GM11168 (cell line): ENCODE measurements around the gene FGFR2.

Experiments
- in situ Hi-C: fragments of 300-500 bp; cut with MboI; formaldehyde crosslinking; loops from one replicate; pipeline ENCODE4 v1.12.0; 2022; ENCODE audit warnings: low sequenced_read_pairs; ENCODE audit not compliant: unreplicated experiment

FGFR2 gene

GRCh38 chr10:121592155-121592890, 5.9 kb downstream of the FGFR2 start:
- in situ Hi-C loops: no loop called here

DNA sequence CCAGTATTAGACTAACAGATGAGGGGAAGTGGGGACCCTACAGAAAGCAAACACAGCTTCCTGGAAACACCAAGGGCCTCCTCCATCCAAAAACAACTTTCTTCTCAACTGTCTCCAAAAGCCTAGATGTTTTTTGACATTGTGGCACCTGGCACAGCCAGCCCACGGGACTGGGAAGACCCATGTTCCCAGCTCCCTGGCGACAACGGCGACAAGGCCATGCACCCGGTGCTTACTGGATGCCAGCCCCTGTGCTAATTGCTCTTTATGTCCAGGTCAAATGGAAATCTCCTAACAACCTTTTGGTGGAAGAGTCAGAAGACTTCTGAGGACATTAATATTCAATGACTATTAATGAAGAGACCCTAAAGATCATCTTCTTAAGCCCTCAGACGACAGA, 7.1 kb downstream of the FGFR2 start:
- in situ Hi-C loops: no loop called here

- in situ Hi-C loops: no loop called here
Measured at GRCh38 chr10:121590772-121591171, 7.5 kb downstream of the FGFR2 start.

DNA sequence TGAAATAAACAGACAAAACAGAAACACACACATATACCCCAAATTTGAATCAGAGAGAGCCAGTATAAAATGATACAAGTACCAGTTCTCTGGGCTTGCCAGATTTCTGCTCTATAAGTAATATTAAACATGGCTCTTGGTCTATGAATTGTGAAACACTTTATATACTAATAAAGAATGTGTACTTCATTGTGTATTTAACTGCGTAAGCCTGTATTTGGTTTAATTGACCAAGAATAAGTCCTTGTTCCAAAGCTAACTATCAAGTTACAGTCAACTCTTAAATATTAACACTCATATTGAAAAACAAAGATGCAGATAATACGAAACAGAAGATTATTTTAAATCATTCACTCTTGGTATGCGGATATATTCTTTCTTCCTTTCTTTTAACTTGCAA, 8.7 kb downstream of the FGFR2 start:
- in situ Hi-C loops: no loop called here

DNA sequence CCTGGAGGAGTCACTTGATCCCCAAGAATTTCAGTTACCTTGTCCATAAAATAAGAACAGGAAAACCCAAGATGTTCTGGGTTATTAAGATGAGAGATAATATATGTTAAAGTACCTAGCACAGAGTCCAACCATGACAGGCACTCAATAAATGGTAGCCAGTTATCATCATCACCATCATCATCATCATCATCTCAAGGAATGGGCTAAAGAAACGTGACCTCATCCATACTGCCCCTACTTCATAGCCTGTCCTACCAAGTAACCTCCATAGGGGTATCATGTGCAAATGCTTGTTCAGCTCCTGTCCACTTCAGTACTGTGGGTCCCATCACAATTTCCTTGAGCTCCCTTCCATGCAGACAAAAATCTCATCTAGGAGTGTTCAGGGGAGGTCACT, 14.4 kb downstream of the FGFR2 start:
- in situ Hi-C loops: no loop called here

DNA sequence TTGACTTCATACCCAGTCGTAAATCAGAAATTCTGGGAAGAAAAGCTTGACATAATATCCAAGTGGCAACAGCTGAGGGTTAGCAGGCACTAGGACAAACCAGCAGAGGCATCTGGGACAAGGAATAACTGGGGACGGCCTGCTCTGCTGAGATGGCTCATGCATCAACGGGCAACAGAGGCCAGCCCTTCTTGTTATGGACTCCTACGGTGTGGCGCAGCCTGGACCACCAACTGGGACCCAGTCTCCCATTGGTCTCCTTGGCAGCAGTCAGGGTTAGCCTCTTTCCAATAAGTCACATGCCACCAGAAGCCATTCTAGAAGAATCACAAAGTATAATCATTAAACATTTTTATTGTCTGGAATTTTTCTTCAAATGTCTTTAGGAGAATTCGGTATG, 15.0 kb downstream of the FGFR2 start:
- in situ Hi-C loops: no loop called here

GRCh38 chr10:121580276-121581116, 17.7 kb downstream of the FGFR2 start:
- in situ Hi-C loops: no loop called here

GRCh38 chr10:121579656-121580055, 18.6 kb downstream of the FGFR2 start:
- in situ Hi-C loops: no loop called here

GRCh38 chr10:121578965-121579364, 19.3 kb downstream of the FGFR2 start:
- in situ Hi-C loops: no loop called here

DNA sequence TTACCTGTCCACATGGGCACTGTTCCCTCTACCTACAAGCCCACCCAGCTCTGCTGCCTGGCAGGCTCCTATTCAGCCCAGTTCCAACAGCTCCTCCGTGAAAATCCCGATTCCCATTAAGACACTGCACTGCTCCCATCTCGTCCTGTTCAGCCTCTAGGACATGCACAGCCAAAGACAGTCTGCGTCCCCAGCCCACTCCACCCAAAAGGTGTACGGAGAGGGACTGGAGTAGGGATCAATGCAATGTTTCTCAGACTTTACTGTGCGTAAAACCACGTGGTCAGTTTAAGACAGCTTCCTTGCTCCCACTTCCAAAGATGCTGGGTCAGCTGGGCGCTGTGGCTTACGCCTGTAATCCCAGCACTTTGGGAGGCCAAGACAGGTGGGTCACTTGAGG, 19.9 kb downstream of the FGFR2 start:
- in situ Hi-C loops: no loop called here

GRCh38 chr10:121577568-121577967, 20.7 kb downstream of the FGFR2 start:
- in situ Hi-C loops: no loop called here

GRCh38 chr10:121576139-121576538, 22.1 kb downstream of the FGFR2 start:
- in situ Hi-C loops: no loop called here

DNA sequence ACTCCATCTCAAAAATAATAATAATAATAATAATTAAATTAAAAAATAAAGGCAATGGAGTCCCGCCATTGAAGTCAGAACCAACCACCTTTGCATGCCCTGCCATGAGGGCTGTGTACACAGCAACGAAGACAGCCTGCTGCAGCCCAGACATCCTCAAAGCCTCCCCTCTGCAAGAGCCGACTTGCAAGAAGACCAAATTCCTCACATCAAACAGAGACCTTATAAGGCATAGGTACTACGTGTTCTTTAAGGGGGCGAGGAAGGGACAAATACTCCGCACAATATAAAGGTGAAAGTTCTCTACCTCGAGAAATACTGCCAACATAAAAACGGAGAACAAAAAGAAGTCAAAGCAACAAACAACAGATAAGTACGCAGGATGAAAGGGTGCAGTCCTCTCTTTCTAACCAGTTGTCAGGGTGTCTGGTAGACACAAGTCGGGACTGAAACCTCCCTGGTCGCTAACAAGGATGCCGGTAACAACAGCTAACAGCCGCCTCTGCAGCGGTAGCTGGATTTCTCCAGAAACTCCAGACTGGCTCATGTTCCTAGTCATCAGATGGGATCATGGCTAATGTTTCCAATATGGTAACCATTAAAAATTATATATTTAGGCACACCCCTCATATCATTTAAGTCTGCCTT, 23.6 kb downstream of the FGFR2 start:
- in situ Hi-C loops: no loop called here

- in situ Hi-C loops: no loop called here
Measured at GRCh38 chr10:121573538-121573941, 24.7 kb downstream of the FGFR2 start.

DNA sequence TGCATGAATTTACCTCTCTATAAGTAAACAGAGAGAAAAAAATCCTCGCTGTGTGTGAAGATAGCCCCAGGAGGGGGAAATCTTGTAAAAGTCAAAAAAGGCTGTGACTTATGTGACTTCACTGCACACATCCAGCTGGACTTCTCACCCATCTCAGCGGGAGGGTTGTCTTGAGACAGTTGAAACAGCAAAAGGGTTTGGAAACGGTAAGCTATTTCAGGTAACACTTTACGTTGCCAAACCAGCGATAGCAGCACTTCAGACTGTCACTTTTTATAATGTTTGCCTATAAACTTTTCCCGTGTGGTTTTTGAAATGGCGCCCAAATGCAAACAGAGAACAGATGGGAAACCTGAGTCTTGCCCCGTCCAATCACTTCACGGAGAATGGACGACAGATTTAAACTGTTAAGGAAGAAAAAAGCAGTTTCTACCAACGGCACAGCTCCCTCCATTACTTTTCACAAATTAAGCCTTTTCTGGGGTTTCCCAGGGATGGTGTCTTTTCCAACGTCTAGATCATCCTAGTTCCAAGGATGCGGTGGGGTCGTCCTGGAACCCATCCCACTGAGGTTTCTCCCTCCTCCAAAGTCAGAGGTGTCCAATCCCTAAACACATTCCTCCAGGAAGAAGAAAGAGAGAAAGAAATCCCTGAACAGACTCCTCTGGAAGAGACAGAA, 25.2 kb downstream of the FGFR2 start:
- in situ Hi-C loops: no loop called here

DNA sequence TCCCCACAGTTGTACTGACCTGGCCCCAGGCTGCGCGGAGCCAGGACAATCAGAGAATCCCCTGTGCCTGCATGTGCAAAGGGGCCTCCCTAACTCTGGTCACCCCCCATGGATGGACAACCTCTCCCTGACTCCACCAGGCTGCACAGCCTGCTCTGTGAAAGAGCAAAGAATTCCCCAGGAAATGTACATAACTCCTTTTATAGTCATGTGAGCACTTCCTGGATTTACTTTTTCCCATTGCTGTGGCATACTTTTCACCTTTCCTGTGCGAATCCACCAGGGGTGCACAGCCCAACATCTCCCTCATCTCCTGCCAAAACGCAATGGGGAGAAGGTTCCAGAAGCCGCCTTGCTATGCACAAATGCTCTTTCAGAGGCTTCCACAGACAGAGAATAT, 27.9 kb downstream of the FGFR2 start:
- in situ Hi-C loops: no loop called here

DNA sequence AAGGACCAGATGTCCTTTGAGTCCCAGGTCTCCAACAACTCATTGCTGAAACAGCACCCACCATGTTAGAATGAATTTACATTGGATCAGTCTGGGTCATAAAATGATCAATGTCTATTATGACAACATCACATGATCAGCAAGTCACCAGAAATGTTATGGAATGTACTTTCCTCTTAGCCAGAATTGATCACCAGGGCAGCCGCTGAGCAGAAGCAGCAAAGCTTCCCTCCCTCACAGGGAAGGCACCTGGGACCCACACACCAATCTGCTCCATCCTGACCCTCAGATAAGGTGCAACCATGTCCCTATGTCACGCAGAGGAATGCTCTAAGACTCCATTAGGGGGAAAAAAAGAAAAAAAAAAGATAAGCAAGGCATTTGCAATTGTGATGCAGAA, 30.0 kb downstream of the FGFR2 start:
- in situ Hi-C loops: no loop called here

GRCh38 chr10:121567569-121567968, 30.7 kb downstream of the FGFR2 start:
- in situ Hi-C loops: no loop called here

DNA sequence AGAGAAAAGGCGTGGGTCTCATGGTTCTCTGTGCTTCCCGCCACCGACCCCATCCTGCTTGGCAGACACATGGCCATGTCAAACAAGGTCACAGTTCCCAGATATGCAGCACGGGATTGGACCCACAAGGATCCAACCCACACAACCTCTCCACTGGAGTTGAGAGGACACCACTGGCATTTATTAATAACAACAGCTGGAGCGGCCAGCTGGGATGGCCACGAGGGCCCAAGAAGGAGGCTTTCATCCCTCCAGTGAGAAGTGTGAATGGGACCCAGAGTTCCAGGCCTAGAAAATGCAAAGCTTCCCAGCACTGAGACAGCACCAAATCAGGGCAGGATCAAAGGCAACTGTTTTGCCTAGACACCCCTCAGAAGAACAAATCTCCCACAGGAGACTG, 31.5 kb downstream of the FGFR2 start:
- in situ Hi-C loops: no loop called here

DNA sequence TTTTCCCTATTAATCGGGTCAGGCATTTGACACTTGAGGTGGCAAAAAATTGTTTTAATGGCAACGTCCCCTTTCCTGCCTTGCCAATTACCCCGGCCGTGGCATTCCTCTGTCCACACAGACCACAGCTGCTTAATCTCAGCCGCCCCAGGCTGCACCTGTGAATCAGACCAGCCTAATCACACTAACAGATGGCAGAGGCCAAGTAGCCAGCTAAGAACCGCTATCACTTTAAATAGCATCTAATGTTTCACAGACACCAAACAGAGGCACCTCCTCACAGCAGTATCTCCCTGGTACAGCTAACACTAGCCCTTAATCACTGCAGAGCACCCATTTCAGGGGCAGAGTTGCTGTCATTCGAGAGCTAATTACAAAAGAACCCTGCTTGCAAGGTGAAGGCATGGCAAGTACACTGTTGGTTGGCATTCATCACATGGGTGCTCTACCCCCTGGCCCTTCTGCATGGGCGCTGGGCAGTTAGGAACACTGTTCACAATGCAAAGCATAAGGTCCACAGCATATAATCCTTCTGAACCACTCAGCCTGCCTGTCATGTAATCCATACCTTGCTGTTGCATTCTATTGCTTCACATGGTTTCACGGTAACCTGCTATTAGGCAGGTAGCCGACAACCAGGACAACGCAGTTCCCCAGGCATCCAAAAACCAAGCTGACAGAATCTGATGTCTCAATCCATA, 38.8 kb downstream of the FGFR2 start:
- in situ Hi-C loops: no loop called here
